Activated T-cell treated with anti-CD3 and anti-CD28 coated beads, Interleukin-2, amount 50 U/mL, for 1 hour (primary cell): ENCODE data around the gene MYOD1.

ENCODE experiments used
- DNase-seq: peaks from one replicate; pipeline ENCODE4 v3.0.0-alpha.2; 2020

The MYOD1 gene

DNA sequence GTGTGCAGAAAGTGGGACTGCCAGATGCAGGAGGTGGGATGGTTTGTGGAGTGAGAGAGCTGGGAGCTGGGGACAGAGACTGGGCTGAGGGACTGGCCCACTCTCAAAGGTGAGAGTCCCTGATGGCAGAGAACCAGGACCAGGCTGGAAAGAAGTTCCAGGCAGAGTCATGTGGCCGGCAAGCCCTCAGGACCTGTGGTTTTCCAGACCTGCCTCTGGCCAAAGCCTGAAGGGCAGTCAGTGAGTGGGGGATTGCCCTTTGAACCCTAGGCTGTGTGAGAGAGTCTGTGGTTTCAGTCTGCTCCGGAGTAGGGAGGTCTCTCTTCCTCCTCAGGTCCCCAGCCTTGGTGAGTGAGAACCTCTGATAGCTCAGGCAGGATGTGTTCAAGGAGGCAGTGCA is 32.2 kb downstream of the MYOD1 start:
- DNase-seq: no peak

DNA sequence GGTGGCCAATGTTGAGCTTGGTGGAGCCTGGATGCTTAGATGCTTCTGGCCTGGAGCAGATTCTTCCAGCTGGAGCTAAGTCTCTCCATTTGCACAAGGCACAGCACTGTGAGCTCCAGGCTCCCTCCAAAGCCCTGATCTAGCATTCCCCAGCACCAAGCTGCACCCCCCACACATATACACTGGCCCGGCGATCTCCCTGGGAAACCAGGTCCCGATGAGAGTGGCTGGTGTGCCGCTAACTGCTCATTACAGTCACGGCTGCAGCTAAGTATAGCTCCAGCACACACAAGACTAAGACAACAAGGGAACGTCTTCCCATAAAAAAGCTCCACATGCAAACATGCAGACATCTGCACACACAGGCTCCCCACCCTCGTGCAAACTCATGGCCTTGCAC is 32.8 kb downstream of the MYOD1 start:
- no peak for DNase-seq

DNA sequence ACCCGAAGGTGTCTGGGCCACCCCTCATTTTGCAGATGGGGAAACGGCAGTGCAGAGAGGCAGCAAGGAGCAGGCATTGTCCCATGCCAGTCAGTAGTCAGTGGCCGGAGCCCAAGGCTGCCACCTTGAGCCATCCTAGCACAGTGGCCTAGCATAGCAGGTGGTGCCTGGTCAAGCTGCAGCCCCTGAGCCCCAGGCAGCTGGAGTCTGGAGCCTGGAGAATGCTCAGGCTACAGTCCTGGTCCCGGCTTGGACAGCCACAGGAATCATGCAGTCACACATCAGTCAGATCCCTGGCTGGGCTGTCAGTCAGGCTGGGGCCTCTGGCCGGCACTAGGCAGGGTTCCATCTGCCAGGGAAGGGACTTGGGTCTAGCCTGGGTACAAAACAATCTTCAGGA is 33.8 kb downstream of the MYOD1 start:
- DNase-seq: no peak

DNA sequence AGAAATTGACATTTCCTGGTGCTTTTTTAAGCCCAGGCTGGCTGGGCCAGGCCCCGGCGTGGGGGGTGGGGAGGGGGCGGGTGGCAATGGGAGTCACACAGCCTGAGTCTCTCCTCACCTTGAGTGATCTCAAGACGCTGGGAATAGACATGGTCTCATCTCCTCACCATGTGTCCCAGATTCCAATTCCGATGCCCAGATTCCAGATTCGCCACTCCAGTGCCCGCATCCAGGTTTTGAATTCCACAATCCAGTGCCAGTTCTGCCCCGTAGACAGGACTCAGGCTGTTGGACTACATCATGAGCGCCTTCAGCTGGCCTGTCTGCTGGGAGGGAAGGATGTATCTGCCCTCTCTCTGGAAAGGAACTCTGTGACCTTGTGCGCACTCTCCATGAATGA is 34.3 kb downstream of the MYOD1 start:
- no peak for DNase-seq

DNA sequence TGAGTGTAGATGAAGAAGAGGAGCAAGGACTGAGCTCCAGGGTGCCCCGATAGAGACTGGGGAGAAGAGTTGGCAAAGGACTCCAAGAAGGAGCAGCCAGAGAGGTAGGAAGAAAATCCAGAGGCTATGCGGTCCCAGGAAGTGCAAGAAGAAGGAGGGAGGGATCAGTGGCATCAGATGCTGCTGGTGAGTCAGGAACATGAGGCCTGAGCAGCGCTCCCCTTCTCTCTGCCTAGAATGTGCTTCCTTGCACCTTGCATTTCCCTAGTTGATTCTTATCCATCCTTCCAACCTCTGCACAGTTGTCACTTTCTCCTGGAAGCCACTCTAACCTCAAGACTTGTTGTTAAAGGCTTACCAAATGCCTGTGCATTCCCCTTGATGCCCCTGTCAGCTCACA is 36.5 kb downstream of the MYOD1 start:
- no peak for DNase-seq

DNA sequence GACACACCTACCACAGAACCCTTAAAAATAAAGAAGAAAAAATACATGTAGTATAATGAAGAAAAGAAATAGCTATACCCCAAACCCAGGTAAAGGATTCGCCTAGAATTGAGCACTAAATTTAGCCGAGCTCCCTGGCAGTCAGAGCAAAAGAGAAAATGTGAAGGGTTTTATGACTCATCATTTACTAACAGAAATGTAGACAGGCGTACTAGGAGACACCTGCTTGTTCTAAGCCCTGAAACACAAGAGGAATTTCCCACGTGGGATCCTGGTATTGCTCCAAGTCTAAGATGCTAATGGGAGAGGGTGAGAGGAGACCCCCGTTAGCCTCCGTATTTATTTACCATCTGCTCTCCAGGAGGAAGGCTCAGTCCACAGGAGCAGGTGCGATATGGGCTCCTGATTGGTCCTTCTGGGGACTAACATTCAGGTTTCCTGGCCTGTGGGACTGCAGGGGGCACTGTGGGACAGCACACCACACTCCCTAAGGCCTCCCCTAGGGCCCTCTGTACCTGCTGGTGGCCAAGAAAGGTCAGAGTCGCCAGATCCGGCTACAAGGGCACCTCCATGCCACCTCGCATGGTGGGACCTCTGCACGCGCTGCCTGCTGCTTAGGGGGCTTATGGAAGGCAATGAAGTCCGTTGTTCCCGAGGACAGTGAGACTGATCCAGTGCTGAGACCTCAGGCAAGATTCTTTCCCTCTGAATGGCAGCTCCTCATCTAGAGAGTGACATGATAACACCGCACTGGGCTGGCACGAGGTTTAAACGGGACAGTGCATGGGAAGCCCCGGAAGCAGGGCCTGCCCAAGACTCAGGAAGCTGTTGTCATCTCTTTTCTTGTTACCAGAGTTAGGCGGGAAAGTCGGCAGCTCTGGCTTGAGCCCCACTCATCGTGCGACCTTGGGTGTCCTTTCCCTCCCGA is 41.0 kb downstream of the MYOD1 start:
- no peak for DNase-seq

DNA sequence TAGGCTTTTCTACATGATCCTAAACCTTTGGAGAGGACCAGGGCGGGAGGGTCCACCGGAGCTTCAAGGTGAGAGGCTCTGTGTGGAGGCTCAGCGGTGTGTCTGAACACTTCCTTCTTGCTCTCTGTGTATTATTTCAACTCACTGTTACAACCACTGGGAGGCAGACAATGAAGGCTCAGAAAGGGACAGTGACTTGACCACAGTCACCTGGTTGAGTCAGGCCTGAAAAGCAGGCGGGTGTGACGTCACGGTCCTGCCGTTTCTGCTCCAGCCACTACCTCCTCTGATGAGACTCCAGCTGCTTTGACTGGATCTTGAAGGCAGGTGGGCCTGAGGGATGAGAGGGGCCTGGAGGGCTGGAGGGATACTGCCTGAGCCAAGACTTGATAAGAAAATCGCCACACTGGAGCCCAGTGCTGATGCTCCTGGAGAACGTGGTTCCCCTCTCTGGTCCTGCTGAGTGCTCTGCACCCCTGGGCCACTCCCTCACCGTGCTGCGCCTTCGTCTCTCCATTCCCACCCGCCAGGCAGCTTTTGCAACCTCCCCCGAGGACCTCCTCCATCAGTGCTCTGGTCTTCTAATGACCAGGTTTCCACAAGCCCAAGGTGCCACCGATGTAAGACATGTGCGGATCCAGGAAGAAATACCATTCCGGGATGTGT is 43.1 kb downstream of the MYOD1 start:
- no peak for DNase-seq

DNA sequence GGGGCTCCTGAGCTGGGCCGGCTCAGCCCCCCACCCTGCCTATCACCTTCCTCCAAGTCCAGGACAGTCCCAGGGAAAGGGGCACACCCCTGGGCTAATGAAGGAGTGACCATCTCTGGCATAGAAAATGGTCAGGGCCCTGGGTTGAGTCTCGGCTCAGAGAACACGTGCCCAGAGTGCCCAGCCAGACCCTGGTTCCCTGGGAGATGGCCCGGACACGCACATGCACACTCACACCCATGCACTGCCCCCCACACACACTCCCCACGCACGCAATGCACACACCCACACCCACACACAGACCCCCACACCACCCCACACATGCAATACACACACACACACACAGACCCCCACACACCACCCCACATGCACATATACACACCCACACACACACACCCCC is 43.9 kb downstream of the MYOD1 start:
- DNase-seq: no peak

DNA sequence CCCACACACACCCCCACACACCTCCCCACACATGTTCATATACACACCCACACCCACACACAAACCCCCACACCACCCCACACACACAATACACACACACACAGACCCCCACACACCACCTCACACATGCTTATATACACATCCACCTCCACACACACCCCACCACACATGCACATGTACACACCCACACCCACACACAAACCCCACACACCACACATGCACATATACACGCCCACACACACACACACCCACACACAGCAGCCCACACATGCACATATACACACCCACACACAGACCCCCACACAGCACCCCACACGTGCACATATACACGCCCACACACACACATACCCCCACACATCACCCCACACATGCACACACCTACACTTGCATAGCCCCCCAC is 44.3 kb downstream of the MYOD1 start:
- no peak for DNase-seq

DNA sequence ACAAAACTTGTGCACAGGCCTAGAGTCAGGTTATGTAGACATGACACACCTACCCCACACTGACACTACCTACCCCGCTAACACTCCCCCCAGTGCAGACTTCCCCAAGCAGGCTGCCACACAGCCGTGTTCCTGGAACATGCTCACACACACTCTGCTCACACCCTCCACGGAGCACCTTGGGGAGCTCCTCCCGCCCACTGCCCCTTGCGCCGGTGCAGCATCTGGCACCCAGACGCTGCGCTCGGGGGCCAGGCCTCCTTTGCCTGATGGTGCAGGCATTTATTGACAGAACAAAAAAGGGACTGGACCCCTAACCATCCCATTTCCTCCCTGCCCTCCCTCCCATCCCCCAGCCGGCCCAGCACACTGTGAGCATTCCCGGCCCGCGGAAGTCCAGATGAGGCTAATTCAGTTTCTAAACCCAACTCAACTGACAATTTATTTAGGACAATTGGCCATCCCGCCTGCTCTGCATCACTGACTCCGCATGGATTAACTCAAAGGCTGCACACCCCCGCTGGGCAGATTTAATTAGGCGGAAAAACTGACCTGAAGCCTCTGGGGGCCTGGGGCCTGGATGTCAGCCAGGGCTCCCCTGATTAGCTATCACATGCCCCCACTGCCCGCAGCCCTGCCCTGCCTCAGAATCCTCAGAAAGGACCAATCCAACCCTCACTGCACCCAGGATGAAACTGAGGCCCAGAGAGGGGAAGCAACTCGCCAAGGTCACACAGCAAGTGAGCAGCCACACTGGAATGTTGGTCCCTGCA is 45.3 kb downstream of the MYOD1 start:
- no peak for DNase-seq

DNA sequence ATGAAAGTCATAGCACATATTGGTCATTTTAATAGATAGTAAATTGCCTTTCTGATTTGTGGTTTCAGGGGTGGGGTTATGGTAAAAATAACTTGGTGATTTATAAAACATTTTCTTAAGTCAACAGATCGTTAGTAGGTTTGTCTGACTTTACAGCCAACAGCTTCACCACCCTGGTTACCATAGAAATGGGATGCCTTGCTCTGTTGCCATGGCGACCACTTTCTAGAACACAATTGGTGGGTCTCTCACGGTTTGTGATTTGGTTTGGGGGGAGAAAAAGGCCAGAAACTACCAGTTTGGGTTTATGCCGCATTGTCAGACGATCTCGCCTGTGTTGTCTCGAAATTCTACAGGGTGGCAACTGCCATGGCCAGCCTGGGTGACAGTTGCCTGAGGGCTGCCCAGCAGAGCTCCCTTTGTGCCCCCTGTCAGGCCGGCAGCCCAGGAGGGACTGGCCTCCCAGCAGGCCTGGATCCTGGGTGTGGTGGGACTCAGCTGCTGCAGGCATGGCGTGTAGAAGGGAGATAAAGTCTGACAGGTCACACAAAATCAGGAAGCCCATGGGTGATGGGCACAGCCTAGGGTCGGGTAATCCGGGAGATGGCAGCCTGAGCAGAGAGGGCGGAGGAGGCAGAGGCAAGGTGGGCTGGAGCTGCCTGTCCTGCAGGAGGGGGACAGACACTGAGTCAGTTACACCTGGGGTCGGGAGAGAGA is 46.1 kb downstream of the MYOD1 start:
- no peak for DNase-seq

DNA sequence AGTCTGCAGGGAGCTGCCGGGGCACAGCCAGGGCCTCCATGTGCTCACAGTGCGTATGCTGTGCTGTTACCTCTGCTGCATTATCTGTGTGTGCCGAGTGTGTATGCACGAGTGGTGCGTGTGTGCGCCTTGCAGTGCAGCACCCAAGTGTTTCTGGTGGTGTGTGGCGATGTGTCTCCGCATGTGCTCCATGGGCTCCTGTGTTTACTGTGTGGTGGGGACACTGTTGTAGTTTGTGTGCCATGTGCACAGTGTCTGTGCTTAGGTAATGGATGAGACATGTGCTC is 46.6 kb downstream of the MYOD1 start:
- DNase-seq: no peak

DNA sequence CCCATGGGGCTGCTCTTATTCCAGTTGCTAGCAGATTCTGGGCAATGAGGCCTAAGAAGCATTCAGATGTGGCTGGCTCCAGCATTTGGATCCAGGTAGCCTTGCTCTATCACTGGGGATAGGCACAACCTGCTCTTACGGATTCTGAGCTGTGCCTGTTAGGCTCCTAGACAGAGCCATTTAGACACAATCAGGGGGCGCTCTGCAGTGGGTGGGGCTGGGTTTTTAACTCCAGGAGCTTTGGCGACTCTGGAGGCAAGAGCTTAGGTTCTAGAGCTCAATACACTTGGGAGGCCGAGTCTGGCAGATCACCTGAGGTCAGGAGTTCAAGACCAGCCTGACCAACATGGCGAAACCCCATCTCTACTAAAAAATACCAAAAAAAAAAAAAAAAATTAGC is 47.2 kb downstream of the MYOD1 start:
- DNase-seq: no peak

DNA sequence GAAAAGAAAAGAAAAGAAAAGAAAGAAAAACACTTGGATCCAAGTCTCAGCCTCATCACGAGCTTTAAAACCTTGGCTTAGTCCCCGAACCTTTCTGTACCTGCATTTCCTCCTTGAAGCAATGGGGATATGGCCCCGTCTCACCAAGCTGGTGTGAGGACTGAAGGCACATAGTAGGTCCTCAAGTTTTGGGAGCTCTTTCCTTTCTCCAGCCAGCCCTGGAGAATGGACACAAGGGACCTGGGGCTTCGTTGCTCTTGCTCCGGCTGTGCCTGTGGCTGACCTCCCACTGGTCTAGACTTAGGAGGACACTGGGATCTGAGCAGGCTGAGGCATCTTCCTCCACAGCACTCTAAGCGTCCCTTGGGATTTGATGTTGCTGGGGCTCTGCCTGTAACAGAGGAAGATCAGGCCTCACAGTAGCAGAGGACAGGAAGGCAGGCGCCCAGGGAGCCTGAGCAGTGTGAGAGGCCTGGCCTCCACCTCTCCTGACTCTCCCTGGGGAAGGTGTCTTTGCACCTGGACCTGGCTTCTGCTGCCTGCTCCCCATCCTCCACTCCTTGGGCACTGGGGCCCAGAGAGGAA is 48.0 kb downstream of the MYOD1 start:
- no peak for DNase-seq

DNA sequence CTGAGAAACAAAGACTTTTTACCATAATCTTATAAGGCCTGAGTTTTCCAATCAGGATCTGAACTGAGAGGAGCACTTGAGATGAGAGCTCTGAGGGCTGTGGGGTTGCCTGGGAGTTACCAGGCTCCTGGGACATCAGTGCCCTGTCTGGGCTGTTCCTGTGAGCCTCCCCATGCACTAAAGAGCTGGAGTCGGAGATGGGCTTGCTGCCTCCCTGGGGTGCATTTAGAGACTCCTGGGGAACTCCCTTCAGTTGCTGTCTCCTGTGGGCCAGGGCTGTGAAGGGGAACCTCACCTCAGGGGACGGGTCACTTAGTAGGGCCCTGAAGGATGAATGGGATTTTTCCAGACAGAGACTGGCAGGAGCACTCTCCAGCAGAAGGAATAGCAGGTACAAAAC is 48.5 kb downstream of the MYOD1 start:
- no peak for DNase-seq

DNA sequence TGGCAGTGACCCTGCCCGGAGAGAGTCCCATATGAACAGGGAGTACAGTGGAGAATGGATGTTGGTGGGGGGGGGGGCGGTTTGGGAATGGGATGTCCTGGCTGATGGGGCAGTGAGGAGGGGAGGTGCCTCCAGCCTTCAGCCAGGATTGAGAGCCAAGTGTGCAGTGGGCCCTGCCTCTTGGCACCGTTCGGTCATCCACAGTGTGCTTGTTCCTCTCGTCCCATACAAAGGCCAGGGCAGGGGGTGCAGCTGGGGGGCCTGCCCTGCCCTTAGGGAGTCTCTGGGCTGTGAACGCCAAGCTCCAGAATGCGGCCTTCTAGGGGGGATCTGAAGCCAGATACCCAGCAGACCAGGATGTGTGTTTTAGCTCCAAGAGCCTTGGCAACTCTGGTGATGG is 49.2 kb downstream of the MYOD1 start:
- DNase-seq: no peak

DNA sequence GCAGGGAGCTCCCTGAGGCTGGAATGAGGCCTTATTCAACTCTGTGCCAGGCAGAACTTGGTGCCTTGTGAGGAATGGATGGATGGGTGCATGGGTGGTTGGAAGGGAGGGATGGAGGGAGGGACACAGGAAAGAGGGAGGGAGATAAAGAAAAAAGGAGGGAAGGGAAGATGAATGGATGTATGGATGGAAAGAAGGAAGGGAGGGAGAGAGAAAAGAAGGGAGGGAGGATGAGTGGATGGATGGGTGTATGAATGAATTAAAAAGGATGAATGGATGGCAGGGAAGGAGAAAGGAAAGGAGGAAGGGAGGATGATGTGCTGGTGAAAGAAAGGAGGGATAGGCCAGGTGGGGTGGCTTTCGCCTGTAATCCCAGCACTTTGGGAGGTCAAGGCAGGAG is 49.8 kb downstream of the MYOD1 start:
- DNase-seq: no peak

DNA sequence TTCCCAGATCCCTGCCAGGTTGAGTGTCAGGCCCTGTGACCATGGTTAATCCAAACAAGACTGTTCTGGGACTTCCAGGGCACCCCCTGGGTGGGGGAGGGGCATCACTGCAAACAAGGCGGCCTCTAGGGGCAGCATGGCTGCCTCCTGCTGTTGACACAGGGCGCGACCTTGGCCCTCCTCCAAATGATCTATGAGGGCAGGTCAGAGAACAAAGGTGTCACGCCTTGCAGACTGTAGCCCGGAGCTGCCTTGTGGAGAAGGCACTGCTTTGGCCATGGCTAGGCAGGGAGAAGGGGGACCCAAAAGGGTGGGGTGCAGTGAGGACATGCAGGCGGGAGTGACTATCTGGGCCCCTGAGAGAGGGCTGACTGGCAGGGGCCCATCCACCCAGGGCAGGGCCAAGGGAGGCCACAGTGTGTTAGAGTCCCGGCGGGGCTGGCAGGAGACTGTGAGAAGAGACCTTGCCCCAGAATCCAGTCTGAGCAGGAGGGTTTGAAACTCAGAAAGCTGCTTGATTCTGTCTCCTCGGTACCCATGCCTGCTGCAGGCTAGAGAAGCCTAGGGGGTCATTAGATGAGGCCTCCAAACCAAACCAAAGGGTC is 50.8 kb downstream of the MYOD1 start:
- DNase-seq: no peak

DNA sequence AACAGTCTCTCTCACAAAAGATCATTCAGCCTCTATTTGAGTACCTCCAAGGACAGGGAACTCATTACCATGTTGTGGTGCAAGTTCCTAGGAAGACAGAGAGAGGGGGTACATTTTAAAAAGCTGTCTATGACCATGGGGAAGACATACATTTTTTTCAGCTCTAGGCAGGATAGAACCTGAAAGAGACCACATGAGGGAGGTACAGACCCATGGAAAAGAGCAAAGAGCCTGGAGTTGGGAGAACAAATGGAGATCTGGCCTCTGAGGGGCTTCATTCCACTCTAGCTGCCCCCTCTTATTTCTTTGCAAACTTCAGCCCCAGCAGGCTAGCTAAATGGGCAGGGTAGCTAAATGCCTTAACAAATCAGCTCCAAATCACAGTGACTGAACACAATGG is 51.5 kb downstream of the MYOD1 start:
- no peak for DNase-seq

DNA sequence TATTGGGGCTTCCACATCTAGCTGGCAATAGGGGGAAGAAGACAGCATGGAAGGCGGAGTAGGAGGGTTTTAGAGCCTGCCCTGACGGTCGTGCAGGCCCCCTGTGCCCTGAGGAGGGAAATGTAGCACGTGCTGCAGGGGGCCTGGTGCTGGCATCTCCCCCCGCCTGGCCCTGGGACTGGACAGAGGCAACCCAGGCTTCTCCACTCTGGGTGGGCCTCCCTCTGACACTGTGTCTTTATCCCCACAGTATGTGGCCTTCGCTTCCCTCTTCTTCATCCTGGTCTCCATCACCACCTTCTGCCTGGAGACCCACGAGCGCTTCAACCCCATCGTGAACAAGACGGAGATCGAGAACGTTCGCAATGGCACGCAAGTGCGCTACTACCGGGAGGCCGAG is 52.0 kb downstream of the MYOD1 start:
- no peak for DNase-seq
